Heart left ventricle (tissue), 13 donors: ENCODE results near the gene S100PBP.

ENCODE experiments used
- CTCF ChIP-seq, 12 donors: fragments of 200-600 bp; sonication (generic) in 4 of 12; IDR thresholded peaks; one replicate each; pipeline versions ENCODE4 v1.5.0 to v1.8.0; 2018 to 2022; ENCODE audit warnings: antibody characterized with exemption in 12 of 12, mild to moderate bottlenecking in 5 of 12
- POLR2A ChIP-seq, 2 donors: fragments of 450-650 bp; IDR thresholded peaks; one replicate each; pipeline ENCODE4 v1.6.1; 2017; ENCODE audit warnings: antibody characterized with exemption in 2 of 2, mild to moderate bottlenecking in 2 of 2, moderate library complexity in 2 of 2
- donor health status: ischemic (EF 13 %, LVEDD 7.1; RV severe dilation, severe dysfunction).
- donor health status: DM: no; HTN: yes; CAD: no.
- donor health status: DM: no; HTN: no; CAD: no.
- donor health status: ischemic (EF 25% LVEDD 6.9; RV normal size, moderate dysfunction).
- donor health status: ischemic (EF 25% LVEDD 5.7; RV mildly dilated, moderate dysfunction).
- donor health status: ischemic (EF 35%, LVEDD 5.7; RV mildly dilated, moderate dysfunction).
- donor health status: nonischemic (EF 11% LVEDD 7.7; RV severe dilation, severe dysfunction).
- donor health status: DM: yes; HTN: yes; CAD: no.
- donor health status: PGD.
- donor health status: ischemic (EF 29% LVEDD 5.4; RV normal size, mild dysfunction).
- donor health status: nonischemic (EF 23%, LVEDD 6.1; RV moderate dilation, normal function).

- no peak for TF ChIP-seq CTCF (IDR thresholded peaks at IDR 0.05)
- no peak for TF ChIP-seq POLR2A (IDR thresholded peaks at IDR 0.05)
These were observed 47.8 kb upstream of the S100PBP start for GRCh38 chr1:32769524-32770220.
